Activated effector memory CD4-positive, alpha-beta T cell treated with Interleukin-2 at 50 U/mL for 16 hours (primary cell): ENCODE data around the gene ATOH7.
"Not testable (repeated sequence)": the region's sequence is repeated elsewhere in the genome, so short reads cannot be mapped to it uniquely, and the experiment has no call there.

Experiments used
- DNase-seq: peaks from one replicate; pipeline ENCODE4 v3.0.0-alpha.2; 2020

Gene ATOH7

DNA sequence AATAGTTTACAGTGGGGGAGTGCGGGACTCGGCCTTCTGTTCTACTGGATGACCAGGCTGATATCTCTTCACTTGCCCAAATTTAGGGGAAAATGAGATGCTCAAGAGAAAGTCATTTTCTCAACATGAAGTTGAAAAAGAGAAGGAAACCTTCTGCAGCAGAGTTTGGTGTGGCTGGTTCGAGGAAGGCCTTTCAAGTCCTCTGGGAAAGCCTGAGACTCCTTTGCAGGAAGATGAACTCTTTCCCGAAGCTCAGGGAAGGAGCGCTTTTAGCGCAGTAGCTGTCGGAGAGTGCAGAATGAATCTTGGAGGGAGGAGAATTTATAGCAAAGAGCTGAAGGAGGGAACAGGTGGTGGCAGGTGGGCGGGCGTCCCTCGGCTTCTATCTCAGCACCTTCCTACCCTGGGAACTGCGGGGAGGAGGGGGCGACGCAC is at the start of gene ATOH7:
Gene ATOH7 (minus strand): TSS at position 297 of the 435 bp plus-strand sequence. CDS start 436 bp downstream, outside the sequence.
- DNase-seq: no peak

GRCh38 chr10:68280758-68281157 is 48.8 kb upstream of the ATOH7 start:
- DNase-seq: no peak

GRCh38 chr10:68278906-68279753 is 47.2 kb upstream of the ATOH7 start:
- not testable (repeated sequence) for DNase-seq

GRCh38 chr10:68277814-68278213 is 45.9 kb upstream of the ATOH7 start:
- DNase-seq: not testable (repeated sequence)

DNA sequence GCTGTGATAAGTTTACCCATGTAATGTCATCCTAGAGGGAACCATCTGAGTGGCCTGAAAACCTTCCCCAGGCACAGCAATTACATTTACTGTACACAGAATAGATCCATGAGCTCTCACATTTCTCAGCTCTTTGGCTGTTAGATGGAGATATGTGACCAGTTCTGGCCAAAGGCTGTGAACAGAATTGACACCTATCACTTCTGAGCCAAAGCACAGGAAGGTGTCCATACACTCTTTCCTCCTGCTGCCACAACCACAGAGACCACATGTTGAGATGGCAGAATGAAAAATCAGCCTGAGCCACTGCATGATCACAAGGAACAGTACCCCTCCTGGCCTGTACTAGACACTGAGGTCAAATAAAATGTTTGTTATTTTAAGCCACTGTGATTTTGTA is 44.3 kb upstream of the ATOH7 start:
- DNase-seq: no peak

DNA sequence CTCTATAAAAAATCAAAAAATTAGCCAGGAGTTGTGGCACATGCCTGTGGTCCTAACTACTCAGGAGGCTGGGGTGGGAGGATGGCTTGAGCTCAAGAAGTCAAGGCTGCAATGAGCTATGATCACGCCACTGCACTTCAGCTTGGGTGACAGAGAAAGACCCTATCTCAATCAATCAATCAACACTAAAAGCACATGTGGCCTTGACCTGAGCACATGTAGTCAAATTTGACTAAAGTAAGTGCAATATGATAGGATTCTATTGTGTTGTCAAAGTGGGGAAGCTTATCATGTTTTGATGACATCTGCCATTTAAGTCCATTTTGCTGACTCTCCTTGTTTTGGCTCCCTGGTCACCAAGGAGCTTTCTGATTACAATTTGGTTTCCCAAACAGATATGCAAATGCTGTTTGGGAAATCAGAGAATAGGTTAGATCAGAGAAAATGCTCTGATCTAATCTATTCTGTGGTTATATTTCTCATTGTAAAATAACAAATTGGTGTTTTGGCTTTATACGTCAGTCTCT is 43.8 kb upstream of the ATOH7 start:
- DNase-seq: no peak

DNA sequence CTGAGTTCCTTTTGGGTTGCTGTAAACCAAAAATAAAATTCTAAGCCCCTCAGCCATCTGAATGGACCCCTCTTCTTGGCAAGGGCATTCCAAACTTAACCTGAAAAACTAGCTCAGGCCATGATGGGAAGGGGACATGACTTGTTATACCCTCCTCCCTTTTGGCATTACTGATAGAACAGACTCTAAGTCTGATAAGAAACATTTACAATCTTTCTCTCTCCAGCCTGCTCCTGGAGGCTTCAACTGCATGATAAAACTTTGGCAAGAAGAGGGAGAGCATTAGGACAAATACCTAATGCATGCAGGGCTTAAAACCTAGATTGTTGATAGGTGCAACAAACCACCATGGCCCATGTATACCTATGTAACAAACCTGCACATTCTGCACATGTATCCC is 40.9 kb upstream of the ATOH7 start:
- DNase-seq: no peak

GRCh38 chr10:68271196-68271882 is 39.4 kb upstream of the ATOH7 start:
- no peak for DNase-seq

GRCh38 chr10:68269562-68270290 is 37.8 kb upstream of the ATOH7 start:
- DNase-seq: no peak

DNA sequence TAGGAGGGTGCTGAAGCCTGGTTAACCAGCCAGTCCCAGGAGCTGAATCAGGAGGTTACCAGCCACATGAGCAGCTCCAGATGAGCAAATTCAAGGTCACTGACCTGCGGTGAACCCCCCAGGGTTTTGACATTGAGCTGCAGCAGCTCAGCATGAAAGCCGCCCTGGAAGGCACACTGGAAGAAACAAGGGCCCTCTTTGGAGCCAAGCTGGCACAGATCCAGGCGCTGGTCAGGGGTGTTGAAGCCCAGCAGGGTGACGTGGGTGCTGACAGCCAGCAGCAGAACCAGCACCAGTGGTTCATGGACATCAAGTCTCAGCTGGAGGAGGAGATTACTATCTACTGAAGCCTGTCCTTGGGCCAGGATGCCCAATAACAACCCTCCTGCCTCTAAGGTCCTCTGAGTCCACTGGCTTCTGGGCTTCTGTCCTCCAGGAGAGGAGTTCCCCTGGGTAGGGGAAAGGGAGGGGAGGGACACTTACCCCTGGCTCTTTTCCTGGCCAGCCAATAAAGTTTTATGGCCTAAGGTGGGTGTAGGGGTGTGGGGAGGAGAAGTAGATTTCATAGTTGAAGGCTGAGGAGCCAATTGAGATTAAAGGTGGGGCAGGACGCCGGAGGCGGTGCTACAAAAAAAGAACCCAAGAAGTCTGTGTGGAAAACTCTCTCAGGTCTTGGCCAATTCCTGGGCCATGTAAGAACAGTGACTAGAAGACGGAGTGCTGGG is 29.4 kb upstream of the ATOH7 start:
- DNase-seq: no peak

DNA sequence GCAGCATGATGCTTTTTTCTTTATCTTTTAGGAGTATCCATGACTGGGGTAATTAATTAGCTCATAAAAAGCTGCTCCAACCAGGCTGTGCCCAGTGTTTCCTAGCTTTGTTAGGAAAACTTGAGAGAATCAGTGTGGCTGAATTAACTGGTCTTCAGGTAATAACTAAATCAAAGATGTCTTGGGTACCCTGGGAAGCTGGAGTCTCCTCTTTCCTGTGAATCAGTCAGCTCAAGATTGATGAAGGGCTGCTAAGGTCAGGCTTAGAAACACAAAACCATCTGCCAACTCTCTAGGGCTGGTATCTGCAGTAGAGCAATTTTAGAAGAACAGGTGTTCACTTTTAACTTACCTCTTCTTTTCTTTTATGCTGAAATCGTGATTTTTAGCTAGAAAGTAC is 21.4 kb upstream of the ATOH7 start:
- DNase-seq: no peak

- DNase-seq: no peak
Measured at GRCh38 chr10:68251625-68252495, 19.9 kb upstream of the ATOH7 start.

DNA sequence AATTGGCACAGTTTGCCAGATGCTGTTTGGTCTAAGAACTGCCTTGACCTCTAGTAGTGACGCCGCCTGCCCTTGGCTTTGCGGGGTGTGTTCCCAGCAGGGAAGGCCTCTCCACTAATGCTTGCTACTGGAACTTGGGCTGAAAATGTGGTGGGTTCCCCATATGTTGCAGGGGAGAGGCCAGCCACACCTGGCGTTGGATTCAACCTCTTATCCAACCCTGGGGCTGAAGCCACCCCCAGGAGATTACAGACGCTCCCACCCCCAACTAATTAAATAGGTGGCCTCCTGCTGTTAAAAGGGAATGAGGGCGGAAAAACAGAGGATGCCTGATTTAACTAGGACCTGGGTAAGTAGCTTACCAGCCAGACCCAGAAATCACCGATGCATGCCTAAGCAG is 19.2 kb upstream of the ATOH7 start:
- DNase-seq: no peak

DNA sequence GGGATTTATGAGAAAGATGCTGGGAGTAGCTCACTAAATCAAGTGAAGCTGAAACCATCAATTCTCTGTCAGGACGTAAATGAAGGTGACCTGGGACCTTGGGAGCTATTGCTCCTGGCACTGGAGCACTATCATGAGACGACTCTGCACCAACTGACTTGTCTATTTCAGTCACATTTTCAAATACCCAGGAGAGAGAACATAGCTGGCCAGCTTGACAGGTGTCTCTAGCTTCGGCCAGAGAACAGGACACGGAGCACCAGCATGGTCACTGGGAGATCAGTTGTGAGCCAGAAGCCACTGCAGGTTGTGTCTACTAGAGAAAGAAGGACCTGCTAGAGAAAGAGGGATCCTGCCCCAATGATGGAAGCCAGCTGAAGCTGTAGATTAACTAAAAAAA is 17.4 kb upstream of the ATOH7 start:
- no peak for DNase-seq

DNA sequence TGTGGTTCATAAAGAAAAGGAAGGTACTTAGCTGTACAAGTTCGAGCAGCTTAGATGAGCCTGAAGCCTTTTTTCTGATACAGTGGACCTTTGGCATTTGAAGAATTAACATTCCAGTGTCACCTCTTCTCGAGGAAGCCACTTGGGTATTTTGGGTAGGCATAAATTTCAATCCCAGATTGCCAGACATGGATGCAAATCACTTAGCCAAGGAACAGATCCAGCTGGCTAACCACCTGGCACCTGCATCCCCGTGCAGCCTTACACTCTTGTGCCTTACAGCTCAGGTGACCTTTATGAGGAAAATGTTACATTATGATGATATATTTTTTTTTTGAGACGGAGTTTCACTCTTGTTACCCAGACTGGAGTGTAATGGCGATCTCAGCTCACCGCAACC is 16.0 kb upstream of the ATOH7 start:
- no peak for DNase-seq

DNA sequence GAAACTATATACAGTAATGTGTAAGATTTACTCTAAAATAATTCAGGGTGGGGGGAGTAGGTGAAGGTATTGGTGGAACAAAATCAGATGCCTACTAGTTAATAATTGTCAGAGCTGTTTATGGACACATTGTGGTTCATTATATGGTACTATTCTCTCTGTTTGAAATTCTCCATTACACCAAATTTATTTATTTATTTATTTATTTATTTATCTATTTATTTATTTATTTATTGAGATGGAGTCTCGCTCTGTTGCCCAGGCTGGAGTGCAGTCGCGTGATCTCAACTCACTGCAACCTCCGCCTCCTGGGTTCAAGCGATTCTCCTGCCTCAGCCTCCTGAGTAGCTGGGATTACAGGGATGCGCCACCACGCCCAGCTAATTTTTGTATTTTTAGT is 14.5 kb upstream of the ATOH7 start:
- not testable (repeated sequence) for DNase-seq

- no peak for DNase-seq
Measured at GRCh38 chr10:68242051-68242450, 10.1 kb upstream of the ATOH7 start.

DNA sequence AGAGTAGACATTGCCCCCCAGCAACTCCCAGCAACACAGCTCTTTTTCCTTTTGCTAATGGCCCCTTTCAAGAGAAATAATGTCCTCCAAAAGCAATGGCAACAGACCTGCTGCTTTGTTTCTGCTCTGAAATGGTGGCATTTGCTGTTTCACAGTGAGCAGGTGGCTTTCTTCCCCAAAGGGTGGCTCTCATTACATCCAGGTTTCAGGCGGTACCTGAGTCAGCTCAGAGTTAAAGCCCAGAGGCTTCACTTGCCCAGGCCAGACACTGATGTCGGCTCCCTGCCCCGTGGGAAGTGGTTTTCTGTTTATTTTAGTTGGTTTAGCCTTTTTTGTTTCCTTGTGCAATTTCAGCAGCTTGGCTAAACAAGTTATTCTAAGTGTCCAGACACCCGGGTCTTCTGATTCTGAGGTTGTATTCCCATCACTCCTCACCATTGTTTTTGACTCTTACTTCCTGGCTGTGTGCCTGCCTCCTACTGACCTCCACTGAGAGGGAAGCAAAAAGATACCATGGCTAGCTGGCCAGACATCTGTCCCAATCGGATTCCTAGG is 7.8 kb upstream of the ATOH7 start:
- DNase-seq: no peak

DNA sequence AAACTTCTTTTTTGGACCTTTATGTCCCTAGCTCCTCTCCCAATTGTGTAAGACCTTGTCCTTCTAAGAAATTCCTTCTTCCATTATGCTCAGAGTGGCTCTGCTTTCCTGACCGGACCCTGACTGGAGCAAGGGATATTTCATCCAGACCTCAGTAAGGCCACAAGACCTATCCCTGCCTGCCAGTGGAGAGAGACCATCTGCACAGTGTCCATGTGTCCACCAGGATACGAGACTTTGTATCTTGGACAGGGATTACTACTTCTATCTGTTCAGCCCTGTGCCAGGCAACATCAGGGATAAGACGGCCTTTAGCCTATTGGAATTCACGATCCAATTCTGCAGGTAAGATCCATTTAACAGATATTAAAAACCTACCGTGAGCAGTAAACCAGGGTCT is 7.2 kb upstream of the ATOH7 start:
- DNase-seq: no peak

DNA sequence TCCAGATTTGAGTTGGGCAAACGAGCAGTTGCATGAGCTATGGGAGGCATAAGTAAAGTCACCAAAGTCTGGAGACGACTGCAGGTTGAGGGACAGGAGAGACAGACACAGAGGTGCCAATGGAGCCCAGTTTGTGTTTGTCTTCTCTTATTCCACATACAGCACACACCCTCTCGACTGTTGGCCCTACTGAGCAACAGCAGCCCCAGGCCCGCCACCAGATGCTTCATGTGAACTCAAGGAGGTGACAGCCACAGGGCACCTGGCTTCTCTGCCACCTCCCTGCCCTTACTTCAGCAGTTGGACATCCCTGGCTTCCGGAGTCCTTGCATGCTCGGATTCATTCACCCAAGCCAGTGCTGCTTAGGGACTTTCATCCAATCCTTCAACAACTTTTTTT is 6.5 kb upstream of the ATOH7 start:
- no peak for DNase-seq

GRCh38 chr10:68237173-68237572 is 5.3 kb upstream of the ATOH7 start:
- DNase-seq: no peak
